T-helper 1 cell treated with Interleukin-12 subunit alpha and Interleukin-12 subunit beta and Interleukin-4 antibody, amounts not matched to agents 30 ng/mL and 1 ng/mL, for 36 hours (primary cell): Measurements from ENCODE around the gene EPS15. TPM values are rescaled to one million over a fixed set of nuclear protein-coding genes. Genes with fewer than 3 reads are reported as not detected.
"Not testable (repeated sequence)": the region's sequence is repeated elsewhere in the genome, so short reads cannot be mapped to it uniquely, and the experiment has no call there.

Experiments used
- intact Hi-C: fragments of 100-400 bp; cut with micrococcal nuclease; formaldehyde crosslinking; loops from one replicate; pipeline ENCODE4 v1.15.1; 2024
- total RNA-seq: library from RNA; stranded (reverse); gene quantifications from 2 replicates; pipeline ENCODE4 v1.2.3, GENCODE V29; 2022

EPS15 gene
- total RNA-seq, 1 donor from 2014 or later: 60.4 TPM

- intact Hi-C loops: no loop called here
Observed at GRCh38 chr1:51392241-51392640, 126.8 kb downstream of the EPS15 start.

- intact Hi-C loops: not testable (repeated sequence)
Observed at GRCh38 chr1:51390641-51391040, 128.4 kb downstream of the EPS15 start.

- intact Hi-C loops: not testable (repeated sequence)
Observed at GRCh38 chr1:51387288-51387687, 131.8 kb downstream of the EPS15 start.

GRCh38 chr1:51386259-51386658 lies 132.8 kb downstream of the EPS15 start:
- intact Hi-C loops: not testable (repeated sequence)

- intact Hi-C loops: no loop called here
Observed at GRCh38 chr1:51385776-51386175, 133.3 kb downstream of the EPS15 start.

- intact Hi-C loops: no loop called here
Observed at GRCh38 chr1:51381964-51382363, 137.1 kb downstream of the EPS15 start.

- intact Hi-C loops: no loop called here
Observed at GRCh38 chr1:51380936-51381335, 138.1 kb downstream of the EPS15 start.

GRCh38 chr1:51378871-51379270 lies 140.2 kb downstream of the EPS15 start:
- intact Hi-C loops: no loop called here

GRCh38 chr1:51373898-51374297 lies 145.2 kb downstream of the EPS15 start:
- intact Hi-C loops: no loop called here

GRCh38 chr1:51372561-51372960 lies 146.5 kb downstream of the EPS15 start:
- intact Hi-C loops: no loop called here

- intact Hi-C loops: no loop called here
Observed at GRCh38 chr1:51369171-51369570, 149.9 kb downstream of the EPS15 start.

GRCh38 chr1:51365774-51366173 lies 153.3 kb downstream of the EPS15 start:
- intact Hi-C loops: no loop called here

- intact Hi-C loops: no loop called here
Observed at GRCh38 chr1:51359879-51360278, 159.2 kb downstream of the EPS15 start.

GRCh38 chr1:51355382-51355781 lies 163.7 kb downstream of the EPS15 start:
- intact Hi-C loops: no loop called here

- intact Hi-C loops: no loop called here
Observed at GRCh38 chr1:51354416-51354815, 164.7 kb downstream of the EPS15 start.

GRCh38 chr1:51351907-51352306 lies 167.2 kb downstream of the EPS15 start:
- intact Hi-C loops: no loop called here

GRCh38 chr1:51349862-51350261 lies 169.2 kb downstream of the EPS15 start:
- intact Hi-C loops: loop anchor here (5.0 kb wide), 1 partner anchor 417 kb away; no protein-coding TSS in a partner anchor

- intact Hi-C loops: loop anchor here (5.0 kb wide), 1 partner anchor 419 kb away; no protein-coding TSS in a partner anchor
Observed at GRCh38 chr1:51348147-51348527, 170.9 kb downstream of the EPS15 start.

GRCh38 chr1:51347398-51348146 lies 171.5 kb downstream of the EPS15 start:
- intact Hi-C loops: loop anchor here (5.0 kb wide), 1 partner anchor 420 kb away; no protein-coding TSS in a partner anchor

GRCh38 chr1:51346086-51346942 lies 172.8 kb downstream of the EPS15 start:
- intact Hi-C loops: loop anchor here (5.0 kb wide), 1 partner anchor 421 kb away; no protein-coding TSS in a partner anchor

GRCh38 chr1:51345300-51345687 lies 173.8 kb downstream of the EPS15 start:
- intact Hi-C loops: loop anchor here (5.0 kb wide), 1 partner anchor 422 kb away; no protein-coding TSS in a partner anchor
